ENCODE data around the gene SHISAL2B. TPM values are rescaled to one million over a fixed set of nuclear protein-coding genes. Genes with fewer than 3 reads are reported as not detected.

Gene SHISAL2B
- total RNA-seq, 1 donor from 2014 or later, result not detected

Other genes with a start within 250 kb of the SHISAL2B start
- 6.5 TPM for gene RGS7BP, start 184.5 kb upstream of the SHISAL2B start, total RNA-seq
- 11.1 TPM for gene SREK1IP1, start 78.2 kb downstream of the SHISAL2B start, total RNA-seq
- 21.3 TPM for gene CWC27, start 78.4 kb downstream of the SHISAL2B start, total RNA-seq